Mammary epithelial cell (primary cell): ENCODE results near the gene KCNQ1.

Experiments used
- EZH2 ChIP-seq: IDR thresholded peaks from 2 replicates; pipeline ENCODE4 v1.6.1; 2012; ENCODE audit warnings: low read length, inconsistent platforms, borderline replicate concordance
- TF ChIP-seq, protein P1 (sequence below), 2 donors: IDR thresholded peaks in 1 of 2; conservative IDR thresholded peaks in 1 of 2; 2 replicates each; pipeline ENCODE4 v1.5.1; 2011 to 2012; ENCODE audit warnings: inconsistent platforms in 2 of 2, low read length in 2 of 2, mild to moderate bottlenecking in 2 of 2, control low read depth in 1 of 2, low read depth in 1 of 2; ENCODE audit not compliant: insufficient read depth in 1 of 2; ENCODE audit errors: extremely low read depth in 1 of 2

DNA sequence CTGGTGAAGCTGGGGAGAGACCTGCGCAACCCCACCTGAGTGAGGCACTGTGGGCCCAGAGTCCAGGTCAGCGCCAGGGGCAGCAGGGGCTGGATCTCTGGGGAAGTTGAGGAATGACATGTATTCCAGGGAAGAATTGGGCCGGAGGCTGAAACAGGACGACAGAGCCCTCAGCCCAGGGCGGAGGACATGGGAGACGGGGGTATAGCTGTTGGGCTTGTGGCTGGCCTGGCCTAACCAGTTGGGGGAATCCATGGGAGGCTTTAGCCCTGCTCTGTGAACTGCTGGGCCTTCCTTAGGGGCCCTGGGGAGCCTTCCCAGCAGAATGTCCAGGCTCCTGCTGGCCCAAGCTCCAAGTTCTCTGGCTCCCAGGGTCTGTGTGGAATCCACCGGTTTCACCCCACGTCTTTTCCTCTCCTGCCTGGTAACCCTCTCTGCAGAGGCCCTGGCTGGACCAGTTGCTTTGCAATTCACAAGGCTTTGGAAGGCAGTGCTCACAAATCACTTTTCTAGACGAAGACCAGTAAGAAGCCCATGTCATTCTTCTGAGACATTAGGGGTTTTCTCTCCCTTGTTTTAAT lies 305.4 kb downstream of the KCNQ1 start:
- TF ChIP-seq, protein P1, sequence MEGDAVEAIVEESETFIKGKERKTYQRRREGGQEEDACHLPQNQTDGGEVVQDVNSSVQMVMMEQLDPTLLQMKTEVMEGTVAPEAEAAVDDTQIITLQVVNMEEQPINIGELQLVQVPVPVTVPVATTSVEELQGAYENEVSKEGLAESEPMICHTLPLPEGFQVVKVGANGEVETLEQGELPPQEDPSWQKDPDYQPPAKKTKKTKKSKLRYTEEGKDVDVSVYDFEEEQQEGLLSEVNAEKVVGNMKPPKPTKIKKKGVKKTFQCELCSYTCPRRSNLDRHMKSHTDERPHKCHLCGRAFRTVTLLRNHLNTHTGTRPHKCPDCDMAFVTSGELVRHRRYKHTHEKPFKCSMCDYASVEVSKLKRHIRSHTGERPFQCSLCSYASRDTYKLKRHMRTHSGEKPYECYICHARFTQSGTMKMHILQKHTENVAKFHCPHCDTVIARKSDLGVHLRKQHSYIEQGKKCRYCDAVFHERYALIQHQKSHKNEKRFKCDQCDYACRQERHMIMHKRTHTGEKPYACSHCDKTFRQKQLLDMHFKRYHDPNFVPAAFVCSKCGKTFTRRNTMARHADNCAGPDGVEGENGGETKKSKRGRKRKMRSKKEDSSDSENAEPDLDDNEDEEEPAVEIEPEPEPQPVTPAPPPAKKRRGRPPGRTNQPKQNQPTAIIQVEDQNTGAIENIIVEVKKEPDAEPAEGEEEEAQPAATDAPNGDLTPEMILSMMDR (conservative IDR thresholded peaks at IDR 0.05 in 1 of 2, IDR thresholded peaks at IDR 0.05 in 1 of 2; ENCODE audit: extremely low read depth in 1 of 2, insufficient read depth in 1 of 2, low read depth in 1 of 2, low read length in 2 of 2) = no peak
- TF ChIP-seq EZH2 = no peak
